Measurements from ENCODE around the gene ACHE.

DNA sequence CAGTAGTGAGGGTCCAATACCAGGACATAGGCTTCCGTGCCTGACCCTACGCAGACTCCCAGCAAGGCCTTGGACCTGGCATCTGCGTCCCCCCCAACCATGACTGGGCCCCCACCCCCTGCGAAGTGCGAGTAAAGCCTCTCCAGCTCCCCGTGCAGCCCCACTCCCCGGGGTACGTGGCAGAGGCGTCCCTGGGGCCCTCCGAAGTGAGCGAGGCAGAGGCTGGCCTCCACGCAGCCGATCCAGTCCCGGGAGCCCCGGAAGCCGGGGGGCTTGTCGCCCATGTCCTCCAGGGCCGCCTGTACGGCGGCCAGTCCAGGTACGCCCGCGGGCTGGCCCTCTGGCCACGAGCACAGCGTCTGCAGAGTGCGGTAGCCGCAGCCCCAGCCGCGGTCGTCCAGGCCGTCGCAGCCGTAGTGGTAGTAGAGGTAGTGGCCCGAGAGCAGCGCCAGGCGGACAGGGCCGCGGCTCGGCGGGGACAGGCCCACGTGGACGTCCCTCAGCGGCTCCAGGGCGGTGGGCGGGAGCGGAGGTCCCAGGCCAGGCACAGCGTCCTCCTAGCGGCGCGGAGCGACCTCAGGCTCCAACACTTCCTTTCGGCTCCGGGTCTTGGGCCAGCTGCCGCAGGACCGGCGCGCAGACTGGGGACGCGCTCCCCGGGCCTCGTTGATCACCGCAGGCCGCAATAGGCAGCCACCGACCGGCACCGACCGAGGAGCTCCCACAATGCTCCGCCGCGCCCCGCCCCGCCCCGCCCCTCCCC, 6.5 kb downstream of the ACHE start, which contains the start of gene UFSP1:
- TF ChIP-seq CTCF (IDR thresholded peaks at IDR 0.05) (peak; percentile 5), EZH2phosphoT487 (IDR thresholded peaks at IDR 0.05) (no peak), EZH2 (IDR thresholded peaks at IDR 0.05) (no peak)
